Measurements from ENCODE around the gene GPR6.

GPR6 gene

GRCh38 chr6:109999740-110000139, 21.6 kb downstream of the GPR6 start:
- DNase-seq (ENCODE audit: low read depth) = no peak

- DNase-seq (ENCODE audit: low read depth) = no peak
Observed at GRCh38 chr6:110002676-110003075, 24.6 kb downstream of the GPR6 start.

- DNase-seq (ENCODE audit: low read depth) = no peak
Observed at GRCh38 chr6:110013386-110013785, 35.3 kb downstream of the GPR6 start.

- no peak for DNase-seq (ENCODE audit: low read depth)
Observed at GRCh38 chr6:110015206-110015605, 37.1 kb downstream of the GPR6 start.

GRCh38 chr6:110017306-110017705, 39.2 kb downstream of the GPR6 start:
- no peak for DNase-seq (ENCODE audit: low read depth)

GRCh38 chr6:110017946-110018345, 39.8 kb downstream of the GPR6 start:
- DNase-seq (ENCODE audit: low read depth) = no peak

- DNase-seq (ENCODE audit: low read depth) = no peak
Observed at GRCh38 chr6:110018486-110018885, 40.4 kb downstream of the GPR6 start.

- no peak for DNase-seq (ENCODE audit: low read depth)
Observed at GRCh38 chr6:110020888-110021287, 42.8 kb downstream of the GPR6 start.

- DNase-seq (ENCODE audit: low read depth) = no peak
Observed at GRCh38 chr6:110029144-110029543, 51.0 kb downstream of the GPR6 start.

All from ELR (cell line).